SKM-1 (cell line): Measurements from ENCODE around the gene MAGEA2B.
"Not testable (repeated sequence)": the region's sequence is repeated elsewhere in the genome, so short reads cannot be mapped to it uniquely, and the experiment has no call there.

Source experiments
- DNase-seq: peaks from one replicate; lab custom pipeline; 2025; ENCODE audit not compliant: unreplicated experiment; lab: John Stamatoyannopoulos, UW

MAGEA2B gene

DNA sequence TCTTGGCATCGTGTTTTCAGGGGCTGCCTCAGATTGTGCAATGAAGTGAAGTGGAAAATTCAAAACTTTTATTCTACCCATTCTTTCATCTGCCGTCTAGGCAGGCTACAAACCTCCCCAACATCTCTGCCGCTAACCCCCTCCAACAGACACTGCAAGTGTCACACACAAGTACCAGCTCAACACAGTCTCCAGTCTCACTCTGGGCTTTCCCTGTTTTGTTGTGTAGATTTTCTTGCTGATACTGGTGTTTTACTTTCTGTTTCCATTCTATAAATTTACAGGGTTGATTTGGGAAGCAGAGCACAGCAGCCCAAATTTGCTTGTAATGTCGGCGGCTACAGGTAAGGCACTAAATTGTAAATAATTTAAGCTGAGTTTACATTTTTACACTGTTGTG, 40.4 kb downstream of the MAGEA2B start:
- not testable (repeated sequence) for DNase-seq

DNA sequence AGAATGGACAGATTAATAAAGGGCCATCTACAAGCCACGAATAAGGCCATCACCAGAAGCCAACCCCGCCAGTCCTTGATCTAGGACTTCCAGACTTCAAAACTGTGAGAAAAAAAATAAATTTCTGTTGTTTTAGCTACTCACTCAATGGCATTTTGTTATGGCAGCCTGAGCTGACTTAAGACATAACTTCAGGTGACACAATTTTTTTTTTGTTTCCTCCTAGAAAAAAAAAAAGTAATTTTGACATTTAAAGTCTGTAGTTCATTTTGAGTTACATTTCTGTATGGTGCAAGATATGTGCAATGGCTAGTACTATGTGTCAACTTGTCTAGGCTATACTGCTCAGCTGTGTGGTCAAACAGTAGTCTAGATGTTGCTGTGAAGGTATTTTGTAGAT, 44.5 kb downstream of the MAGEA2B start, which contains the start of gene CSAG3:
Gene CSAG3, plus strand, starts transcription at position 301 of the 400 bp plus-strand sequence.
- DNase-seq = not testable (repeated sequence)

DNA sequence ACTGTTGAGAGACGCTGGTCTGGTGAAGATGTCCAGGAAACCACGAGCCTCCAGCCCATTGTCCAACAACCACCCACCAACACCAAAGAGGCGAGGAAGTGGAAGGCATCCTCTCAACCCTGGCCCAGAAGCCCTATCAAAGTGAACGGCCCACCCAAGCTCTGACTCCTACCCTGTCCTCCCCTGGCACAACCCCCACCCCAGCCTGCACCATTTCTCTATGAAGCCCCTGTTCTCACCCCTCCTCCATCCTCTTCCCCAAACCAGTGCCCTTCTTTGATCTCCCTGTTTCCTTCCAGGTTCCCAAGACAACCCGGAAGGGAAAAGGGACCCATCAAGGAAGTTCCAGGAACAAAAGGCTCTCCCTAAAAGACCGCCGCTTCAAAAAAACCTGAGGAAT, 45.1 kb downstream of the MAGEA2B start:
- DNase-seq = not testable (repeated sequence)

DNA sequence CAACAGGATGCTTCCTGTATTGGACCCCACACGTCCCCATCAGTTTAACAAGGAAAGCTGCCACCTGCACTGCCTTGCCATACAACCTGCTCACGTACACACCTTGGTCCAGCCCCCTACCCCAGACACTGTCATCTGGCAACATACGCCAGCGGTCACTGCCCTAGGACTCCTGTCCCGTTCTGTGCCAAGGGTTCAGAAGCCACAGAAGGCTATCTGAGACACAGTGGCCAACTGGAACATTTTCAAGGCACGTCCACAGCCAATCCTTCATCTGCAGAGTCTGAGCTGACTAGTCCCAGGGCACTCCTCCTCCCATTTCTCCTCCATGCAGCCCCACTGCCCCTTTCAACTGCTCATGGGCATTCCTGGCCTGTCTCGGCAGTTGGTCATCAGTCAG, 47.2 kb downstream of the MAGEA2B start:
- DNase-seq = not testable (repeated sequence)

DNA sequence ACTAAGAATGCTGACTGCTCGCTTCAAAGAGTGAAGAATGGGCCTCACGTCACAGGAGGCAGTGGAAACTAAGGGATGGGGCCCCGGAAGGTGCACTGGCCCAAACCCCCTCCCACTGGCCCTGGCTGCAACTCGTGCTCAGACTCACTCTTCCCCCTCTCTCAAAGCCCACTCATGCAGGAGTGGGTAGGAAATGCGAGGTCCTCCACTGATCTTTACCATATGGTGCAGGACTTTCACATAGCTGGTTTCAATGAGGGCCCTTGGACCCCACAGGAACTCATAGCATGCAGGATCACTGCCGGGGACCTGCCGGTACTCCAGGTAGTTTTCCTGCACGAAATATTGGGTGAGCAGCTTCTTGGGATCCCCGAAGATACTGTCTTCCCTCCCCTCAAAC, 52.1 kb downstream of the MAGEA2B start:
- DNase-seq = not testable (repeated sequence)
